PC-3 (cell line): ENCODE data around the gene KCNJ12. TPM values are rescaled to one million over a fixed set of nuclear protein-coding genes. Genes with fewer than 3 reads are reported as not detected.

Experiments
- ATAC-seq: fragments of 200-7000 bp; cut with Tn5 transposase; 2 replicates; pipeline ENCODE4 v1.9.1; 2020; ENCODE audit warnings: mild to moderate bottlenecking, moderate library complexity
- BruUV-seq: library from RNA; stranded (reverse); fragments of 400-500 nt; replicated peaks from 2 replicates; lab custom pipeline; 2021; lab: Mats Ljungman, UMichigan
- CTCF ChIA-PET: fragments of 300-600 bp; sonication (Branson Sonifier 250); formaldehyde crosslinking; loops from one replicate; lab custom pipeline; 2022; ENCODE audit warnings: antibody characterized with exemption; lab: Charles Lee
- POLR2A ChIA-PET: fragments of 300-600 bp; sonication (Branson Sonifier 250); formaldehyde crosslinking; loops from one replicate; lab custom pipeline; 2022; ENCODE audit warnings: antibody characterized with exemption; ENCODE audit not compliant: unreplicated experiment; lab: Charles Lee
- DNase-seq: peaks from one replicate; pipeline ENCODE4 v3.0.0-alpha.2; 2015
- H2AFZ ChIP-seq: fragments of 300-600 bp; sonication (generic); 2 replicates; pipeline ENCODE4 v1.6.0; 2016; ENCODE audit warnings: antibody characterized with exemption, low read length
- H3F3A ChIP-seq: fragments of 300-600 bp; sonication (generic); one replicate; pipeline ENCODE4 v1.6.0; 2017; ENCODE audit warnings: antibody characterized with exemption, low read length, control low read depth, mild to moderate bottlenecking; ENCODE audit not compliant: unreplicated experiment
- H3K27ac ChIP-seq: fragments of 300-600 bp; sonication (generic); 2 replicates; pipeline ENCODE4 v1.5.1; 2016; ENCODE audit warnings: mild to moderate bottlenecking, low read length
- H3K27me3 ChIP-seq: fragments of 300-600 bp; sonication (generic); 2 replicates; pipeline ENCODE4 v1.6.1; 2016; ENCODE audit warnings: low read length, mixed read lengths
- H3K36me3 ChIP-seq: fragments of 300-600 bp; sonication (generic); 2 replicates; pipeline ENCODE4 v1.6.1; 2016; ENCODE audit warnings: low read depth, mixed run types, low read length, mixed read lengths
- H3K4me1 ChIP-seq: fragments of 300-600 bp; sonication (generic); 2 replicates; pipeline ENCODE4 v1.5.1; 2016; ENCODE audit warnings: low read length; ENCODE audit not compliant: insufficient read depth
- H3K4me2 ChIP-seq: fragments of 300-600 bp; sonication (generic); 2 replicates; pipeline ENCODE4 v1.6.0; 2016; ENCODE audit warnings: low read length
- H3K4me3 ChIP-seq: fragments of 300-600 bp; sonication (generic); 2 replicates; pipeline ENCODE4 v1.5.1; 2016; ENCODE audit warnings: mild to moderate bottlenecking, low read length, mixed read lengths
- H3K79me2 ChIP-seq: fragments of 300-600 bp; sonication (generic); 2 replicates; pipeline ENCODE4 v1.6.1; 2017; ENCODE audit warnings: low read length, mixed read lengths
- H3K9ac ChIP-seq: fragments of 300-600 bp; sonication (generic); 2 replicates; pipeline ENCODE4 v1.6.0; 2016; ENCODE audit warnings: mild to moderate bottlenecking, low read length
- H3K9me2 ChIP-seq: fragments of 300-600 bp; sonication (generic); replicated peaks from 2 replicates; pipeline ENCODE4 v1.6.1; 2016; ENCODE audit warnings: mixed run types, low read length, mixed read lengths
- H3K9me3 ChIP-seq: fragments of 300-600 bp; sonication (generic); 2 replicates; pipeline ENCODE4 v1.6.1; 2016; ENCODE audit warnings: low read length, mixed read lengths
- H4K20me1 ChIP-seq: fragments of 300-600 bp; sonication (generic); 2 replicates; pipeline ENCODE4 v1.6.1; 2016; ENCODE audit warnings: low read length, mixed read lengths
- EZH2 ChIP-seq: fragments of 300-600 bp; sonication (generic); IDR thresholded peaks from one replicate; pipeline ENCODE4 v1.6.1; 2017; ENCODE audit warnings: antibody characterized with exemption, mild to moderate bottlenecking, low read length; ENCODE audit not compliant: unreplicated experiment
- EZH2phosphoT487 ChIP-seq: fragments of 300-600 bp; sonication (generic); IDR thresholded peaks from 2 replicates; pipeline ENCODE4 v1.6.1; 2018; ENCODE audit warnings: mild to moderate bottlenecking, antibody characterized with exemption, low read length, borderline replicate concordance
- intact Hi-C: fragments of 100-400 bp; cut with micrococcal nuclease; formaldehyde crosslinking; loops from 2 replicates; pipeline ENCODE4 v1.9.0; 2023
- total RNA-seq: library from RNA; depleted of rRNA; stranded (reverse); fragments of >200 nt; gene quantifications from 2 replicates; pipeline ENCODE4 v1.2.3, GENCODE V29; 2014
- TF ChIP-seq, protein P1 (sequence below): fragments of 300-600 bp; sonication (generic); conservative IDR thresholded peaks from 2 replicates; pipeline ENCODE4 v1.5.1; 2017; ENCODE audit warnings: antibody characterized with exemption, low read depth, mild to moderate bottlenecking, low read length

Gene KCNJ12
- total RNA-seq, 1 experiment from 2014 or later = 11.1 TPM

DNA sequence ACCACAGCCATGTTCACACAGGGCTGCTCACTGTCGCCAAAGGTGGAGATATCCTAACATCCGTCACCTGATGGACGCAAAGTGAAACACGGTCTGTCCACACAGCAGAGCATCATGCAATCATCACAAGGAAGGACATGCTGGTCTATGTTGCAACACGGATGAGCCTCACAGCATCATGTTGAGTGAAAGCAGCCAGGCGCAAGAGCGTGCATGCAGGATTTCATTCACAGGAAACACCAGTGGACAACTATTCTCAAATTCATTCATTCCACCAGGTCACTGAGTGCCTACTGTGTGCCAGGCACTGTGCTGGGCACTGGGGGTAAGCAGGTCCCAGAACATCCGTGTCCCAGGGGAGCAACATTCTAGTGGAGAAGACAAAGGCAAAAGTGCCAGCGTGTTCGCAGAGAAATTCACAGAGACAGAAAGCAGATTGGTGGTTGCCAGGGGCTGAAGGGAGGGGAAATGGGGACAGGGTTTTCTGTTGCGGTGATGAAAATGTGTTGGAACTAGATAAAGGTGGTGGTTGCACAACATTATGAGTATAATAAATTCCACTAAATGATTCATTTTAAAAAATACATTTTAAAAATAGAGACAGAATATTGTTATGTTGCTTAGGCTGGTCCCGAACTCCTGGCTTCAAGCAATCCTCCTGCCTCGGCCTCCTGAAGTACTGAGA lies 22.7 kb upstream of the KCNJ12 start:
- H3K79me2 ChIP-seq = no peaks in the 10 kb centered on the region
- no peak overlapping the region for H3K9ac ChIP-seq
- H3K36me3 ChIP-seq = no peaks in the 10 kb centered on the region
- no peak overlapping the region for H3K4me2 ChIP-seq
- no peak for DNase-seq
- H3K9me3 ChIP-seq = no peaks in the 10 kb centered on the region
- POLR2A ChIA-PET = no interaction called here
- CTCF ChIA-PET = no interaction called here
- no peak overlapping the region for H2AFZ ChIP-seq
- no peaks in the 10 kb centered on the region for H3F3A ChIP-seq
- no peaks in the 10 kb centered on the region for H4K20me1 ChIP-seq
- H3K4me3 ChIP-seq = no peak overlapping the region
- no peaks in the 10 kb centered on the region for H3K9me2 ChIP-seq
- H3K27ac ChIP-seq = no peak overlapping the region
- intact Hi-C loops = no loop called here
- H3K4me1 ChIP-seq = no peaks in the 10 kb centered on the region
- TF ChIP-seq EZH2phosphoT487 (no peak), EZH2 (no peak)
- TF ChIP-seq, protein P1, sequence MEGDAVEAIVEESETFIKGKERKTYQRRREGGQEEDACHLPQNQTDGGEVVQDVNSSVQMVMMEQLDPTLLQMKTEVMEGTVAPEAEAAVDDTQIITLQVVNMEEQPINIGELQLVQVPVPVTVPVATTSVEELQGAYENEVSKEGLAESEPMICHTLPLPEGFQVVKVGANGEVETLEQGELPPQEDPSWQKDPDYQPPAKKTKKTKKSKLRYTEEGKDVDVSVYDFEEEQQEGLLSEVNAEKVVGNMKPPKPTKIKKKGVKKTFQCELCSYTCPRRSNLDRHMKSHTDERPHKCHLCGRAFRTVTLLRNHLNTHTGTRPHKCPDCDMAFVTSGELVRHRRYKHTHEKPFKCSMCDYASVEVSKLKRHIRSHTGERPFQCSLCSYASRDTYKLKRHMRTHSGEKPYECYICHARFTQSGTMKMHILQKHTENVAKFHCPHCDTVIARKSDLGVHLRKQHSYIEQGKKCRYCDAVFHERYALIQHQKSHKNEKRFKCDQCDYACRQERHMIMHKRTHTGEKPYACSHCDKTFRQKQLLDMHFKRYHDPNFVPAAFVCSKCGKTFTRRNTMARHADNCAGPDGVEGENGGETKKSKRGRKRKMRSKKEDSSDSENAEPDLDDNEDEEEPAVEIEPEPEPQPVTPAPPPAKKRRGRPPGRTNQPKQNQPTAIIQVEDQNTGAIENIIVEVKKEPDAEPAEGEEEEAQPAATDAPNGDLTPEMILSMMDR = no peak
- BruUV-seq = no TSS peak
- H3K27me3 ChIP-seq = no peaks in the 10 kb centered on the region
- no peak for ATAC-seq

DNA sequence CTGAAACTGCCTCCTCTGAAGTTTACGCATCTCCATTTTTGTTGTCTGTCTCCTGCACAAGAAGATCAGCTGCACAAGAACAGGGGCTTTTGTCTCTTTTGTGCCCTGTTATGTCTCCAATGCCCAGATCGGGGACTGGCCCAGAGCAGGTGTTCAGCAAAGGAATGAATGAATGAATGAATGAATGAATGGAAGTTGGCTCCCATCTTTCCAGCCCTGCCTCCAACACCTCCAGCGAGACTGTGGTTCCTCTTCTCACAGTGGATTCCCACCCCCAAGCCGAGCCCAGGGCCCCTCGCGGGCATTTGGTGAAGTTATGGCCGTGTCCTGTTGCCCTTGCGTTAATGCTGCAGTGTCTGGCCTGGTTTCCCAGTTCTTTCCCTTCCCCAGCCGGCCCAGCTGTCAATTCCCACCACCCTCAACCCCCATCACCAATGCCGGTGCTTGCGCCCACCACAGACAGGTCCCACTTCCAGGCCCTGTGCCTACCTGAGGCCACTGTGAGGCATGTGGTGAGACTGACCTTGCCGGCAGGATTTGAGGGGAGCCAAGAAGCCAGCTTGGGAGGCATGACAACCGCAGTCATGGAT lies 21.3 kb upstream of the KCNJ12 start:
- Histone ChIP-seq H3K36me3 (no peaks in the 10 kb centered on the region), H3K27ac (no peak overlapping the region), H3K4me3 (no peak overlapping the region), H3F3A (no peaks in the 10 kb centered on the region), H3K9me2 (no peaks in the 10 kb centered on the region), H3K9me3 (no peaks in the 10 kb centered on the region), H3K79me2 (no peaks in the 10 kb centered on the region), H3K9ac (no peak overlapping the region), H3K4me1 (no peaks in the 10 kb centered on the region), H3K4me2 (no peak overlapping the region), H4K20me1 (no peaks in the 10 kb centered on the region), H2AFZ (no peak overlapping the region), H3K27me3 (no peaks in the 10 kb centered on the region)
- DNase-seq (no peak), ATAC-seq (no peak)
- POLR2A ChIA-PET = no interaction called here
- no TSS peak for BruUV-seq
- TF ChIP-seq EZH2phosphoT487 = no peak
- no peak for TF ChIP-seq EZH2
- TF ChIP-seq, protein P1 = no peak
- CTCF ChIA-PET = no interaction called here
- intact Hi-C loops = no loop called here

DNA sequence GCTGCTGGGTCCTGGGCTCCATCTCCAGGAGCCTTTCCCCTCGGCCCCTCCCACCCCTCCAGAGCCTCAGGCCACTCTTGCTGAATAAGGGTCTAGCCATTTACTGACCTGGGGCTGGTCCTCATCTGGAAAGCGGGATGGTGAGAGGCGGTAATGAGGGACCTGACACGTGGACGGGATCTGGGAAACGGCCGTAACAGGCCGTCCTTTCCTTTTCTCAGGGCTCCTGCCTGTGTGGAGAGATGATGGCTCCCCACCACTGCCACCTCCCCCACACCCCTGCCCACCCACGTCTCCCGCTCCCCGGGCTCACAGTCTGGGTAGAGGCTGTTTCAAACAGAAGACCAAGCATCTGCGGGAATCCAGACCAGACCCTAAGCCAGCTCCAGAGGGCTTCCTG lies 20.6 kb upstream of the KCNJ12 start:
- H3K9me2 ChIP-seq = no peaks in the 10 kb centered on the region
- no peaks in the 10 kb centered on the region for H3K9me3 ChIP-seq
- no peak overlapping the region for H2AFZ ChIP-seq
- H3K27me3 ChIP-seq = no peaks in the 10 kb centered on the region
- H3K27ac ChIP-seq = no peak overlapping the region
- ATAC-seq = no peak
- no peaks in the 10 kb centered on the region for H3K79me2 ChIP-seq
- H3K4me2 ChIP-seq = no peak overlapping the region
- CTCF ChIA-PET = no interaction called here
- no peaks in the 10 kb centered on the region for H4K20me1 ChIP-seq
- POLR2A ChIA-PET = no interaction called here
- no TSS peak for BruUV-seq
- DNase-seq = no peak
- H3K4me1 ChIP-seq = no peaks in the 10 kb centered on the region
- H3K36me3 ChIP-seq = no peaks in the 10 kb centered on the region
- TF ChIP-seq EZH2 (no peak), EZH2phosphoT487 (no peak)
- TF ChIP-seq, protein P1 = no peak
- H3K9ac ChIP-seq = no peak overlapping the region
- H3K4me3 ChIP-seq = no peak overlapping the region
- intact Hi-C loops = no loop called here
- H3F3A ChIP-seq = no peaks in the 10 kb centered on the region
